ENCODE data around the gene FLNB.
"Not testable (repeated sequence)": the region's sequence is repeated elsewhere in the genome, so short reads cannot be mapped to it uniquely, and the experiment has no call there.

Gene FLNB

GRCh38 chr3:58183221-58183620 is 175.0 kb downstream of the FLNB start:
- no peak for DNase-seq (ENCODE audit: low spot score)

- no peak for DNase-seq (ENCODE audit: low spot score)
Observed at GRCh38 chr3:58183891-58184290, 175.7 kb downstream of the FLNB start.

DNA sequence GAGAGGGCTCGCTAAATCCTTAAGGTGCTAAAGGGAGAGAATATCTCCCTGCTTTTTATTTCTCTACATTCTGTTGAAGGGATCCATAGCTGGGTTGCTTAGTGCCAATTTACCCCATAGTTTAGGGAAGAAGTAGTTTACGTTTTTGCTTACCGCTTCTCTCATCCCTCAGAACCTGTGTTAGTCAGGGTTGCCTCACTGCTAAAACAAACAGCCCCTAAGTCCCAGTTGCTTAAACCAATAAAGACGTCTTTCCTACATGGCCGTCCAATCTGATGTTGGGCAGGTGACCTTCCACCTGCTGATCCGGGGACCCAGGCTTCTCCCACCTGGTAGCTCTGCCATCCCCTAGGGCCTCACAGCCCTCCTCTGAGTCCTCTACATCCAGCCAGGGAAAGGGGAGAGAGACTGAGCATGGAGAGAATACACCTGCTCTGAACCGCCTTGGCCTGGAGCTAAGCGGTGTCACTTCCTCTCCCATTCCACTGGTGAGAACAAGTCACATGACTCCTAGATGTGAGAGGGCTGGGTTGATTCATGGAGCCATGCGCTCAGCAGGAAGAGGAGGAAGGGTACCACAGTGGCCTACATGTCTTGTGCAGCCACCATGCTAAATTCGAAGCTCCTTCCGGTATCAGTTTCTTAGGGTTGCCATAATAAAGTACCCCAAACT is 176.2 kb downstream of the FLNB start:
- DNase-seq (ENCODE audit: low spot score), result no peak

DNA sequence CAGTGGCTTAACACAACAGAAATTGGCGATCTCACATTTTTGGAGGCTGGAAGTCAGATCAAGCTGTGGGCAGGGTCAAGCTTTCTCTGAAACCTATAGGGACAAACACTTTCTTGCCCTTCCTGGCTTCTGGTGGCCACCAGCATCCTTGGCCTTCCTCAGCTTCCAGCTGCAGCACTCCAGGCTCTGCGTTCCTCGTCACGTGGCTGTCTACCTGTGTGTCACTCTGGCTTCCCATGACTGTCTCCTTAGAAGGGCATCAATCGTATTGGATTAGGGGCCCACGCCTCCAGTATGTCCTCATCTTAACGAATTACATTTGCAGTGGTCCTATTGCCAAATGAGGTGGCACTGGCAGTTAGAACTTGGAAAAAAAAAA is 176.7 kb downstream of the FLNB start:
- no peak for DNase-seq (ENCODE audit: low spot score)

- DNase-seq (ENCODE audit: low spot score), result no peak
Observed at GRCh38 chr3:58188173-58188564, 179.9 kb downstream of the FLNB start.

- no peak for DNase-seq (ENCODE audit: low spot score)
Observed at GRCh38 chr3:58188921-58189451, 180.8 kb downstream of the FLNB start.

DNA sequence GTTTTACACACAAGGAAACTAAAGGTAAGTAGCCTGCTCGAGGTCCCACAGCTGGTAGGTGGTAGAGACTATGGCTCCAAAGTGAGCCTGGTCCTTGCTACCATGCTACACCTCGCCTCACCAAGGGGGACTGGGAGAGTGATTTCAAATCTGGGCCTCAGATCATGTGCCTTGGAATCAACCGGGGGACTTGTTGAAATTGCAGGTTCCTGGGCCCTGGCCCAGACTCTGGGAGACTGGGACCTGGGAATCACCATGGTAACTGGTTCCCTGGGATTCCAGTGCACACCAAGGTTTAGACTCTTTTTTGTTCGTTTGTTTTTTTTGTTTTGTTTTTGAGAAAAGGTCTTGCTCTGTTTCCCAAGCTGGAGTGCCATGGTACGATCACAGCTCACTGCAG is 181.5 kb downstream of the FLNB start:
- no peak for DNase-seq (ENCODE audit: low spot score)

- no peak for DNase-seq (ENCODE audit: low spot score)
Observed at GRCh38 chr3:58190291-58190690, 182.1 kb downstream of the FLNB start.

- no peak for DNase-seq (ENCODE audit: low spot score)
Observed at GRCh38 chr3:58190882-58191281, 182.7 kb downstream of the FLNB start.

DNA sequence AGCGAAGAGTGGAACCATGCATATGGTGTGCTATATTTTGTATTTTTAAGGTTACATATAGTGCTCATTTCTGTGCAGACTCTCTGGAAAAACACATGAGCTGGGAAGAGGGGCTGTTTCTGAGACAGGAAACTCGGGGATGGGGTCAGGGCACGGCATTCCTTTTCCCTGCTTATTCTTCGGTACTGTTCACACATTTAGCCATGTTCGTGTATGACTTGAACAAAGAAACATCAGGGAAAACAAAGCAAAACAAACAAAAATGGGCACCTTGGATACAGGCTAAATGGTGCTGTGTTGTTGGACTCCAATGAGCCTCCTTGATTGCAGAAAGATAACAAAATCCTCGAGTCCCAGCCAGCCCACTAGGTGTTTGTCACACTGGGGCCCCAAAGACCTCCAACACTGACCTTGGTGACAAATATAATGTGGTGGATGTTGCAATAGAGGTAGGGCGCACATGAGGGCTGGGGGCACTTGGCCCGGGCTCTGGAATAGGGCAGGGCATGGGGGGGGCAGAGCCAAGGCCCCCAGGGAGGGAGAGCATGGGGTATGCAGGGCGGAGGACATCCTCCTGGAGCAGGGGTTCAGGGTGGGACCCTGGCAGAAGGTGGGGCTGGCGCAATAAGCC is 183.3 kb downstream of the FLNB start:
- DNase-seq (ENCODE audit: low spot score), result no peak

- DNase-seq (ENCODE audit: low spot score), result no peak
Observed at GRCh38 chr3:58192069-58192468, 183.8 kb downstream of the FLNB start.

- DNase-seq (ENCODE audit: low spot score), result no peak
Observed at GRCh38 chr3:58193682-58194407, 185.6 kb downstream of the FLNB start.

DNA sequence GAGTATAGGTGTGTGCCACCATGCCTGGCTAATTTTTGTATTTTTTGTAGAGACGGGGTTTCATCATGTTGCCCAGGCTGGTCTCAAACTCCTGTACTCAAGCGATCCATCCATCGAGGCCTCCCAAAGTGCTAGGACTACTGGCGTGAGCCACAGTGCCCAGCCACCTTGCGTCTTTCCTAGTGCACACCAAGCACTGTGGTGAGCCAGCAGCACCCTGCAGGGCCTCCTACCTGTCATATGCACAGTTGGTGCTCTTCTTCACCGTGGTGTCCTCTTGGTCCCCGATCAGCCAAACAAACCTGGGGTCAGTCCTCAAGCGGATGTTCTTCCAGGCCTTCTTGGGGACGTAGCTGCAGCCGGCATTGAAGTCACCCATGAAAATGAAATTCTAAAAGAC is 189.4 kb downstream of the FLNB start:
- DNase-seq (ENCODE audit: low spot score), result no peak

DNA sequence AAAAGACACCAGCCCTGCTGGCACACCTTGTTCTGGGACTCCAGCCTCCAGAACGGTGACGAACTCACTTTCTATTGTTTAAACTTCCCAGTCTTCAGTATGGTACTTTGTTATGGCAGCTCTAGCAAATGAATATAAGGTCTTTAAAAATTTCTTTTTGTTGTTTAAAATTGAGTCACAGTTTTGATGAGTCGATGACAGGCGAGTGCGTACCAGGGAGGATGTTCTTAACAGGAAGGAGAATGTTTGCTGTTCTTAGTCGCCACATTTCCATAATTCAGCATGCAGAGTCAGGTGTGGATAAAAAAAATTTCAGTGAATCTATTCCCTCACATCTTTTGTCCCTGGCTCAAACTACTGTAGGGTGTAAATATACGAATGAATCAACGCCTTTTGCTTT is 190.1 kb downstream of the FLNB start:
- DNase-seq (ENCODE audit: low spot score), result no peak

GRCh38 chr3:58198804-58199203 is 190.6 kb downstream of the FLNB start:
- no peak for DNase-seq (ENCODE audit: low spot score)

DNA sequence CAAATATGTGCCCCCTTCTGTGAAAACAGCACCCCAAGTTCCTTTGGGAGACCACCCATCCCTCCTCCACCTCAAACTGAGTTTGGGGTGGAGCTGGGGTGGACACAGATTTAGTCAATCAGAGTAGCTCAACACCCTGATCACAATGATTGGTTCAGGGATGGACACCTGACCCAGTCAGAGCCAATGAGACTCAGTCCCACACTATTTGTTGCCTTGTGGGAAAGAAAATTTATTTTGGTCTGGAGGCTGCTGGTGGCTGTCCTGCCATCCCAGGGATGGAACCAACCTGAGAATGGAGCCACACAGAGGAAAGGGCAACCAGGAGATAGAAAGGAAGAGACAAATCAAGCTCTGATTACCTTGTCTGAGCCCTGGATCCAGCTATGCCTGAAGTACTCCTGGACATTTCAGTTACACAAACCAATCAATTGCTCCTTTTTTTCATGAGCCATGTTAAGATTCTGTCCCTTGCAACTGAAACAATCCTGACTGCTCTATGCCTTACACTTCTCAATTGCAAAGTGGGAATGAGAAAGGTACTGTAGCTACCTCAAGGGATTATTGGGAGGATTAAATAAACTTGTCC is 192.0 kb downstream of the FLNB start:
- DNase-seq (ENCODE audit: low spot score), result no peak

DNA sequence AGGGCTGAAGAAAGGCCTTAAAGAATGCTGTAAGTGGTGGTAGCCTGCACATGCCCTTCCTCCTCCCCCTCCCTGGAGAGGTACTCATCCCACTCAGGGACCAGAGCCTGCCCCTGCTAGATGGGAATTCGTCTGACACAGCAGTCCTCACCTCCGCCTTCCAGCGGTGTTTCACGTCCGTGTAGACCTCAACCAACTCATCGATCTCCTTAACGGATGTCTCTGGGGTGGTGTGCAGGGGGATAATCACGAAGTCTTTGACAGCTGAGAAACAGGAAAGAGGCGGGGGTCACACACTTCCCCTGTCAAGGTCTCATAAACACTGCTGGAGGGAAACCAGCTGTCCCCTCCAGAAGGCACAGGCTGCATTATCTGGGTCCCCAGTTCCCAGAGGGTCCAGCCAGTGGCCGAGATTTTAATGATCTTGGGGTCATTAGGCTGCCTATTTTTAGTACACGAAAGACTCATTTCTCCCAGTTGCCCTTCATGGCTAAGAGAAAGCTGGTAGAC is 192.7 kb downstream of the FLNB start:
- DNase-seq (ENCODE audit: low spot score), result no peak

GRCh38 chr3:58201451-58201850 is 193.2 kb downstream of the FLNB start:
- DNase-seq (ENCODE audit: low spot score), result not testable (repeated sequence)

DNA sequence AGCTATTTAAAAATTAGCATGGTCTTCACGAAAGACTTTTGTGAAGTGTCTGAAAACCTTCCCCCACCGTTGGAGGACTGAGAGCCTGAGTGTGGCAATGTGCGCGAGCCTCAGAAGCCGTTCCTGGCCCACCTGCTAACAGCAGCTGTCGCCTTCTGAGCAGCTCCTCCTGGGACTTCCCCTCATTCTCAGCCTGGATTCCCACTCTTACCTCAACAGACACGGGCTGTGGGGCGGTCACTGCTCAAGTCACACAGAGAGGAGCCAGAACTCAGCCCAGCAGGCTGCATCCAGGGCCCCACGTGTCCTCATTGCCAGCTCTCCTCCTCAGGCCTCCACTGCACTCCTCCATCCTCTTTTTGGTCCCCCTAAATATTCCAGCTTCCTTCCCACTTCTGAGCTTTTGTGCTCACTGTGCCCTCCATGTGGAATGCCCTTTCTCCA is 194.7 kb downstream of the FLNB start:
- peak; percentile 47 for DNase-seq (ENCODE audit: low spot score)

GRCh38 chr3:58203541-58203940 is 195.3 kb downstream of the FLNB start:
- no peak for DNase-seq (ENCODE audit: low spot score)

GRCh38 chr3:58204720-58205119 is 196.5 kb downstream of the FLNB start:
- no peak for DNase-seq (ENCODE audit: low spot score)

DNA sequence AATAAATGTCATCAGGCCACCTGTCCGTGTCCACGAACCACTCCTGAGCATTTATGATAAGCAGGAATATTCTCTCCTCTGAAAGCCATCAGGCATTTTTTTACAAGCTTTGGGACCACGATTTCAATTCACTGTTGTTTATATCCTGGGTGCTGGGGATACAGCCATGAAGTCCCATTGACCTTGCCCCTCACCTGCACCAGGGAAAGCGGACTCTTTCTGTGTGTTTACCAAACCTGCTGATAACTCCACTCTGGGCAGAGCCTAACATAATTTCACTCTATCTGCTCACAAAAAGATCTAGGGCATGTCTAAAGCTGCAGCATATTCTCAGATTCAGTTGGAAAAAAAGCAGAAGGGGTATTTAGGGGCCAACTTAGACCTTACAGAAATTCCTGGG is 197.8 kb downstream of the FLNB start:
- no peak for DNase-seq (ENCODE audit: low spot score)

Measured in NAMALWA (cell line).